Subcutaneous preadipocyte (primary cell): ENCODE measurements around the gene OR14A16. TPM values are rescaled to one million over a fixed set of nuclear protein-coding genes. Genes with fewer than 3 reads are reported as not detected.

ENCODE experiments used
- total RNA-seq: library from RNA; depleted of rRNA; stranded (reverse); fragments of >200 nt; gene quantifications from 2 replicates; pipeline ENCODE4 v1.2.3, GENCODE V29; 2012

Gene OR14A16
- total RNA-seq = not detected in 2 replicates

GRCh38 chr1:247824023-247824422 lies at the start of gene OR14A16:
Gene OR14A16 (minus strand): TSS chr1:247824119. CDS start chr1:247815729, 8,390 bp downstream.

GRCh38 chr1:247857069-247857984 lies 33.4 kb upstream of the OR14A16 start, which contains the start of gene TRIM58:
Gene TRIM58 (plus strand): TSS chr1:247857187. CDS start chr1:247857247, 60 bp downstream.

GRCh38 chr1:247841796-247842195 lies 17.9 kb upstream of the OR14A16 start, which contains the start of gene OR11L1:
Gene OR11L1 (minus strand): TSS chr1:247841896. CDS start chr1:247841896, 0 bp downstream.

Other genes starting within 250 kb of the OR14A16 start
- not detected in 2 replicates for gene OR2G2, start 235.8 kb downstream of the OR14A16 start, total RNA-seq
- not detected in 2 replicates for gene OR2G3, start 218.5 kb downstream of the OR14A16 start, total RNA-seq
- not detected in 2 replicates for gene OR13G1, start 144.4 kb downstream of the OR14A16 start, total RNA-seq
- gene OR6F1, start 107.5 kb downstream of the OR14A16 start, total RNA-seq = not detected in 2 replicates
- not detected in 2 replicates for gene OR14K1, start 85.5 kb downstream of the OR14A16 start, total RNA-seq
- not detected in 2 replicates for gene OR14A2, start 76.0 kb downstream of the OR14A16 start, total RNA-seq
- not detected in 2 replicates for gene OR1C1, start 63.6 kb downstream of the OR14A16 start, total RNA-seq
- not detected in 2 replicates for gene OR11L1, start 17.8 kb upstream of the OR14A16 start, total RNA-seq
- 0.98 and 4.0 TPM in 2 replicates for gene TRIM58, start 33.1 kb upstream of the OR14A16 start, total RNA-seq
- 0.20 and 3.7 TPM in 2 replicates for gene OR2W3, start 71.5 kb upstream of the OR14A16 start, total RNA-seq
- gene OR2T8, start 96.1 kb upstream of the OR14A16 start, total RNA-seq = not detected in 2 replicates
- not detected in 2 replicates for gene OR2AJ1, start 100.8 kb upstream of the OR14A16 start, total RNA-seq
- gene OR2L8, start 124.7 kb upstream of the OR14A16 start, total RNA-seq = not detected in 2 replicates
- gene OR2AK2, start 141.1 kb upstream of the OR14A16 start, total RNA-seq = not detected in 2 replicates
- gene OR2L5, start 189.5 kb upstream of the OR14A16 start, total RNA-seq = not detected in 2 replicates
- under 0.01 TPM in 1 of 2 replicates, not detected in the other for gene OR2L2, start 206.0 kb upstream of the OR14A16 start, total RNA-seq
- gene OR2L3, start 222.7 kb upstream of the OR14A16 start, total RNA-seq = not detected in 2 replicates